ENCODE measurements around the gene ENO1. TPM values are rescaled to one million over a fixed set of nuclear protein-coding genes. Genes with fewer than 3 reads are reported as not detected.
A peak's percentile ranks its signal among the peaks of the same experiment; 100 is the strongest.
"Not testable (repeated sequence)": the region's sequence is repeated elsewhere in the genome, so short reads cannot be mapped to it uniquely, and the experiment has no call there.

The ENO1 gene
- total RNA-seq, 1 donor from 2014 or later = 828 TPM

DNA sequence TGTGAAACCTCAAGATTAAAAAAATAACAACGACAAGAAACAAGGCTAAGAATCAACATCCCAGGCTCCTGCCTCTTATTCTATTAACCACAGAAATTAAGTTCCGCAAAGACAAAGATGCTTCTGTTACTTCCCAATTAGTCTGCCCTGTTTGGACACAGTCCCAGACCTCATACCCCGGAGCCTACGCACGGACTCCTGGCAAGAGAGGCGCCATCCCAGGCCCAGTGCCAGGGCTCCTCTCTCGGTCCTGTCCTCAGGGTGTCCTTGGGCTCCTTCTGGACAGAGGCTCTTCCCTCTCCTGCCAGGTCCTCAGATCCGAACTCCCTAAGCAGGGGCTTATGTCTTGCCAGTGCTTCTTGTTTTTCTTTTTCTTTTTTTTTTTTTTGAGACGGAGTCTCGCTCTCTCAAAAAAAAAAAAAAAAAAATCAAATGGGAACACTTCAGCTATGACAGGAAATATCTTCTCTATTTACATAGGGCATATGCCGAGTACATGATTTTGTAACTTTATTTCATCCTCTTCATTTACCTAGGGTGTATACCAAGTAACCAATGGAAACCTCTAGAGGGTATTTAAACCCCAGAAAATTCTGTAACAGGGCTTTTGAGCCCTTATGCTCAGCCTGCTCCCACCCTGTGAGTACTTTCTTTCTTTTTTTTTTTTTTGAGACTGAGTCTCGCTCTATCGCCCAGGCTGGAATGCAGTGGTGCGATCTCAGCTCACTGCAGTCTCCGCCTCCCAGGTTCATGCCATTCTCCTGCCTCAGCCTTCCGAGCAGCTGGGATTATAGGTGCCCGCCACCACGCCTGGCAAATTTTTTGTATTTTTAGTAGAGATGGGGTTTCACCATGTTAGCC is 11.7 kb upstream of the ENO1 start:
- no peaks in the 10 kb centered on the region for H3K36me3 Mint-ChIP-seq
- peak overlapping the region; percentile 37 for H3K4me3 Mint-ChIP-seq
- no peaks in the 10 kb centered on the region for H3K27me3 Mint-ChIP-seq
- TF ChIP-seq, protein P1, sequence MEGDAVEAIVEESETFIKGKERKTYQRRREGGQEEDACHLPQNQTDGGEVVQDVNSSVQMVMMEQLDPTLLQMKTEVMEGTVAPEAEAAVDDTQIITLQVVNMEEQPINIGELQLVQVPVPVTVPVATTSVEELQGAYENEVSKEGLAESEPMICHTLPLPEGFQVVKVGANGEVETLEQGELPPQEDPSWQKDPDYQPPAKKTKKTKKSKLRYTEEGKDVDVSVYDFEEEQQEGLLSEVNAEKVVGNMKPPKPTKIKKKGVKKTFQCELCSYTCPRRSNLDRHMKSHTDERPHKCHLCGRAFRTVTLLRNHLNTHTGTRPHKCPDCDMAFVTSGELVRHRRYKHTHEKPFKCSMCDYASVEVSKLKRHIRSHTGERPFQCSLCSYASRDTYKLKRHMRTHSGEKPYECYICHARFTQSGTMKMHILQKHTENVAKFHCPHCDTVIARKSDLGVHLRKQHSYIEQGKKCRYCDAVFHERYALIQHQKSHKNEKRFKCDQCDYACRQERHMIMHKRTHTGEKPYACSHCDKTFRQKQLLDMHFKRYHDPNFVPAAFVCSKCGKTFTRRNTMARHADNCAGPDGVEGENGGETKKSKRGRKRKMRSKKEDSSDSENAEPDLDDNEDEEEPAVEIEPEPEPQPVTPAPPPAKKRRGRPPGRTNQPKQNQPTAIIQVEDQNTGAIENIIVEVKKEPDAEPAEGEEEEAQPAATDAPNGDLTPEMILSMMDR (conservative IDR thresholded peaks at IDR 0.05) = no peak
- no peak for DNase-seq (ENCODE audit: extremely low spot score, unreplicated experiment)
- peak overlapping the region; percentile 79 for H3K27ac Mint-ChIP-seq
- no peaks in the 10 kb centered on the region for H3K9me3 Mint-ChIP-seq
- peaks cover 9% of the 10 kb centered on the region for H3K4me1 Mint-ChIP-seq (ENCODE audit: unreplicated experiment)

DNA sequence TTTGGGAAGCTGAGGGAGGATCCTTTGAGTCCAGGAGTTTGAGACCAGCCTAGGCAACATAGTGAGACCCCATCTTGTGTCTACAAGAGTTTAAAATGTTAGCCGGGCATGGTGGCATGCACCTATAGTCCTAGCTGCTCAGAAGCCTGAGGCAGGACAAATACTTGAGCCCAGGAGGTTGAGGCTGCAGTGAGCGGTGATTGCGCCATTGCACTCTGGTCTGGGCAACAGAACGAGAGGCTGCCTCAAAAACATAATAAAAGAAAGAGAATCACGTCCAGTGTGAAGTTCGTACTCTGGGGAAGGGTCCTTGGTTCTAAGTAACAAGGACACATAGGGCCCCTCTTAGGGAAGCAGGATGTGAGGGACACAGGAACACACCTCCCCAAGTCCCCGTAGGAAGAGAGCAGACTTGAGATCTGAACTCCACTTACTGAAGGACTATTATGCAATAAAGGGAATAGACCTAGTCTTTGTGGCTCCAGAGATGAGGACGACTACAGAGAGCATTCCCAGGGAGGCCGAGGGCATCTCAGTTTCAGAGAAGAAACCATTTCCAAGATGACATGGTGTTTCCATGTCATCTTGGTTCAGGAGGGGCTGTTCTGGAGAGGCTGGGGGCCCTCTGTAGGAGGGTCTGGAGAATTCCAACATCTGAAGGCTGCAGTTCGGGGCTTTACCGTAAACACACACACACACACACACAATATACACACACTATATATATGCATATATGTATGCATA is 10.8 kb upstream of the ENO1 start:
- Mint-ChIP-seq H3K9me3 (no peaks in the 10 kb centered on the region), H3K4me3 (no peak overlapping the region), H3K36me3 (no peaks in the 10 kb centered on the region), H3K27ac (no peak overlapping the region), H3K4me1 (ENCODE audit: unreplicated experiment) (peaks cover 9% of the 10 kb centered on the region), H3K27me3 (no peaks in the 10 kb centered on the region)
- TF ChIP-seq, protein P1 (conservative IDR thresholded peaks at IDR 0.05) = no peak
- no peak for DNase-seq (ENCODE audit: extremely low spot score, unreplicated experiment)

DNA sequence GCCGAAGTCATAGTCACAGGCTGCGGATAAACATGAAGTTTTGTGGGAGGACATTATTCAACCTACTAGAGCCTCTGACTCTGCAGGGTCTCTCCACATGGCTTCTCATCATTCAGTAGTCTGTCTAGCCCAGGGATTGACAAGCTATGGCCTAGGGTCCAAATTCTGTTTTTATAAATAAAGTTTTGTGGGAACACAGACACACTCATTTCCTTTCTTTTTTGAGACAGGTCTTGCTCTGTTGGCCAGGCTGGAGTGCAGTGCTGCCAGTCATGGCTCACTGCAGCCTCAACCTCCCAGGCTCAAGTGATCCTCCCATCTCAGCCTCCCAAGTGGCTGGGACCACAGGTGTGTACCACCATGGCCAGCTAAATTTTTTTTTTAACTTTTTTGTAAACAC is 8.1 kb upstream of the ENO1 start:
- no peaks in the 10 kb centered on the region for H3K36me3 Mint-ChIP-seq
- no peak overlapping the region for H3K27ac Mint-ChIP-seq
- DNase-seq (ENCODE audit: extremely low spot score, unreplicated experiment) = no peak
- H3K27me3 Mint-ChIP-seq = no peaks in the 10 kb centered on the region
- peaks cover 8% of the 10 kb centered on the region for H3K4me1 Mint-ChIP-seq (ENCODE audit: unreplicated experiment)
- TF ChIP-seq, protein P1 (conservative IDR thresholded peaks at IDR 0.05) = no peak
- no peaks in the 10 kb centered on the region for H3K9me3 Mint-ChIP-seq
- no peak overlapping the region for H3K4me3 Mint-ChIP-seq

DNA sequence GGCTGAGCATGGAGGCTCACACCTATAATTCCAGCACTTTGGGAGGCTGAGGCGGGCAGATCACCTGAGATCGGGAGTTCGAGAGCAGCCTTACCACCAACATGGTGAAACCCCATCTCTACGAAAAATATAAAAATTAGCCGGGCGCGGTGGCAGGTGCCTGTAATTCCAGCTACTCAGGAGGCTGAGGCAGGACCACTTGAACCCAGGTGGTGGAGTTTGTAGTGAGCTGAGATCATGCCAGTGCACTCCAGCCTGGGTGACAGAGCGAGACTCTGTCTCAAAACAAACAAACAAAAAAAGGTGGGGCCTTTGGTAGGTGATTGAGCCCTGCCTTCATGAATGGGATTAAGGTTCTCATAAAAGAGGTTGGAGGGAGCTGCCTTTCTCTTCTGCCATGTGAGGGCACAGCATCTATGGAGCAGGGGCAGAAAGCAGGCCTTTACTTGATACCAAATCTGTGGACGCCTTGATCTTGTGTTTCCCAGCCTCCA is 7.6 kb upstream of the ENO1 start:
- not testable (repeated sequence) for H3K27ac Mint-ChIP-seq; H3K4me1 Mint-ChIP-seq (ENCODE audit: unreplicated experiment); H3K4me3 Mint-ChIP-seq; H3K36me3 Mint-ChIP-seq; H3K27me3 Mint-ChIP-seq; DNase-seq (ENCODE audit: extremely low spot score, unreplicated experiment); H3K9me3 Mint-ChIP-seq

DNA sequence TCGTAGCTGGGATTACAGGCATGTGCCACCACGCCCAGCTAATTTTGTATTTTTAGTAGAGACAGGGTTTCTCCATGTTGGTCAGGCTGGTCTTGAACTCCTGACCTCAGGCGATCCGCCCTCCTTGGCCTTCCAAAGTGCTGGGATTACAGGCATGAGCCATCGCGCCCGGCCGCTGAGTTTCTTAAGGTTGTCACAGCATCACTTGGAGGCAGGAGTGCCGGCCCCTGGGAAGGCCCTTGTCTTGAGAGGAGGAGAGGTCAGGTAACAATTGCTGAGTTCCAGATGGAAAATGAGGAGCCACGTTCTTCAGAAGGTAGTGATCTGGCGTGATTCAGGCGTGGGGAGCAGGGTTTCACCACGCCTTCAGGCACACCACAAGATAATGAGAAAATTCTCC is 5.6 kb upstream of the ENO1 start:
- DNase-seq (ENCODE audit: extremely low spot score, unreplicated experiment); H3K27me3 Mint-ChIP-seq; H3K9me3 Mint-ChIP-seq; H3K4me3 Mint-ChIP-seq; H3K27ac Mint-ChIP-seq; H3K36me3 Mint-ChIP-seq: not testable (repeated sequence)
- H3K4me1 Mint-ChIP-seq (ENCODE audit: unreplicated experiment) = peaks cover 17% of the 10 kb centered on the region

DNA sequence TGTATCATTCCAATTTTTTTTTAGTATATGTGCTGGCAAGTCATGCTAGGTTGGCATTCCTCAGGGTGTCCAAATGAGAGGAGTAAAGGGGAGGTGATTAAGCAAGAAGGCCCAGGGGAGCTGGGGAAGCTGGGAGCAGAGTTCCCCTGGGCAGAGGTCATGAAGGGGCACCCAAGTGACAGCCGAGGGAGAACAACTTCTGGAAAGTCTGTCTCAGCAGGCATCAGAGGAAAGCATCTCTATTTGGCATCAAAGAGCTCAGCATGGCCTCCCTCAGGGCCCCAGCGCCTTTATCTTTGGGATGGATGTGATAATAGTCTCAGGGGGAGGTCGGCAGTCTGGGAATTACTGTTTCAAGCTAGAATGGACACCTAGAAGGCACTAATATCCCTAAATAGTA is 5.0 kb upstream of the ENO1 start:
- Mint-ChIP-seq H3K4me3 (no peak overlapping the region), H3K27ac (no peak overlapping the region)
- TF ChIP-seq, protein P1 (conservative IDR thresholded peaks at IDR 0.05) = no peak

More for the DNA sequence above, 5.0 kb upstream of the ENO1 start:
- no peaks in the 10 kb centered on the region for H3K9me3 Mint-ChIP-seq
- no peaks in the 10 kb centered on the region for H3K36me3 Mint-ChIP-seq
- no peak for DNase-seq (ENCODE audit: extremely low spot score, unreplicated experiment)
- H3K27me3 Mint-ChIP-seq = no peaks in the 10 kb centered on the region
- H3K4me1 Mint-ChIP-seq (ENCODE audit: unreplicated experiment) = peaks cover 17% of the 10 kb centered on the region

All from type B pancreatic cell (in vitro differentiated cells).